Midbrain (tissue), 1 donor: Measurements from ENCODE around the gene WDR53.
"Not testable (repeated sequence)": the region's sequence is repeated elsewhere in the genome, so short reads cannot be mapped to it uniquely, and the experiment has no call there.

Experiments used
- DNase-seq: peaks from one replicate; lab custom pipeline; 2025; lab: John Stamatoyannopoulos, UW

The WDR53 gene

GRCh38 chr3:196568246-196569002 lies at the start of gene WDR53, which contains the start of gene FBXO45:
WDR53 (minus strand) TSS chr3:196568554; CDS start chr3:196561475, 7,079 bp downstream.
FBXO45 (plus strand) TSS chr3:196568660; CDS start chr3:196568985, 325 bp downstream.
- DNase-seq: peak; percentile 97

- no peak for DNase-seq
Observed at GRCh38 chr3:196617256-196617655, 48.9 kb upstream of the WDR53 start.

GRCh38 chr3:196615234-196615633 lies 46.9 kb upstream of the WDR53 start:
- DNase-seq: not testable (repeated sequence)

- no peak for DNase-seq
Observed at GRCh38 chr3:196611761-196612483, 43.6 kb upstream of the WDR53 start.

GRCh38 chr3:196609805-196610515 lies 41.6 kb upstream of the WDR53 start:
- no peak for DNase-seq

GRCh38 chr3:196609343-196609775 lies 41.0 kb upstream of the WDR53 start:
- DNase-seq: peak; percentile 88

GRCh38 chr3:196608693-196609092 lies 40.3 kb upstream of the WDR53 start:
- DNase-seq: no peak

GRCh38 chr3:196604548-196604947 lies 36.2 kb upstream of the WDR53 start:
- DNase-seq: no peak

GRCh38 chr3:196603683-196604082 lies 35.3 kb upstream of the WDR53 start:
- DNase-seq: no peak

- DNase-seq: no peak
Observed at GRCh38 chr3:196602673-196603072, 34.3 kb upstream of the WDR53 start.

- no peak for DNase-seq
Observed at GRCh38 chr3:196600359-196600758, 32.0 kb upstream of the WDR53 start.

- DNase-seq: no peak
Observed at GRCh38 chr3:196599734-196600128, 31.4 kb upstream of the WDR53 start.

GRCh38 chr3:196597971-196598733 lies 29.8 kb upstream of the WDR53 start:
- DNase-seq: not testable (repeated sequence)

- no peak for DNase-seq
Observed at GRCh38 chr3:196596355-196596754, 28.0 kb upstream of the WDR53 start.

- DNase-seq: no peak
Observed at GRCh38 chr3:196590279-196590678, 21.9 kb upstream of the WDR53 start.

- DNase-seq: no peak
Observed at GRCh38 chr3:196585044-196585757, 16.8 kb upstream of the WDR53 start.

GRCh38 chr3:196572389-196572788 lies 4.0 kb upstream of the WDR53 start:
- DNase-seq: no peak

GRCh38 chr3:196570332-196570731 lies 2.0 kb upstream of the WDR53 start:
- not testable (repeated sequence) for DNase-seq

GRCh38 chr3:196569003-196569516 lies 706 bp upstream of the WDR53 start:
- DNase-seq: no peak

GRCh38 chr3:196563721-196564225 lies 4.6 kb downstream of the WDR53 start:
- DNase-seq: no peak

- DNase-seq: no peak
Observed at GRCh38 chr3:196559826-196560225, 8.5 kb downstream of the WDR53 start.
